GM21367 (cell line): ENCODE results near the gene GCN1.

ENCODE experiments used
- ATAC-seq: cut with Tn5 transposase; IDR thresholded peaks from one replicate; pipeline ENCODE4 v1.9.1; 2021; ENCODE audit not compliant: unreplicated experiment

The GCN1 gene

GRCh38 chr12:120230326-120230973 lies 35.9 kb upstream of the GCN1 start:
- ATAC-seq = no peak

- ATAC-seq = no peak
These were observed 35.2 kb upstream of the GCN1 start for GRCh38 chr12:120229487-120230325.

DNA sequence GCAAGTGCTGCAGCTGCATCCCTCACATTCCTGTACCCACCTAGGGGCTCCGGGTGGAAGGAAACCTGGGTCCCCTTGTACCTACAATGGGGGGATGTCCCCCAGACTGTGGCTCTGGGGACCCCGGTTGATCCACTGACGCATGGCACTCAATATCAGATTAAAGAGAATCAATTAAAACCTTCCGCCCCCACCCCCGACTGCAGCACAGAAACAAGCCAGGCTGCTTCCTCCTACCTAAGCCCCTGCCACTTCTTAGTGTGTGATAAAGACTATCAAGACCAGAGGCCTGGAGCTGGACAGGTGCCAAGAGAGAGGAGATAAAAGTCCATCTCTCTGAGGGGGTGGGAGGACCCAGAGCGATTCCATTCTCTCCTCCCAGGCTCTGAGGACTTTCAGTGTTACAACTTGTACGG lies 34.6 kb upstream of the GCN1 start:
- ATAC-seq = no peak

DNA sequence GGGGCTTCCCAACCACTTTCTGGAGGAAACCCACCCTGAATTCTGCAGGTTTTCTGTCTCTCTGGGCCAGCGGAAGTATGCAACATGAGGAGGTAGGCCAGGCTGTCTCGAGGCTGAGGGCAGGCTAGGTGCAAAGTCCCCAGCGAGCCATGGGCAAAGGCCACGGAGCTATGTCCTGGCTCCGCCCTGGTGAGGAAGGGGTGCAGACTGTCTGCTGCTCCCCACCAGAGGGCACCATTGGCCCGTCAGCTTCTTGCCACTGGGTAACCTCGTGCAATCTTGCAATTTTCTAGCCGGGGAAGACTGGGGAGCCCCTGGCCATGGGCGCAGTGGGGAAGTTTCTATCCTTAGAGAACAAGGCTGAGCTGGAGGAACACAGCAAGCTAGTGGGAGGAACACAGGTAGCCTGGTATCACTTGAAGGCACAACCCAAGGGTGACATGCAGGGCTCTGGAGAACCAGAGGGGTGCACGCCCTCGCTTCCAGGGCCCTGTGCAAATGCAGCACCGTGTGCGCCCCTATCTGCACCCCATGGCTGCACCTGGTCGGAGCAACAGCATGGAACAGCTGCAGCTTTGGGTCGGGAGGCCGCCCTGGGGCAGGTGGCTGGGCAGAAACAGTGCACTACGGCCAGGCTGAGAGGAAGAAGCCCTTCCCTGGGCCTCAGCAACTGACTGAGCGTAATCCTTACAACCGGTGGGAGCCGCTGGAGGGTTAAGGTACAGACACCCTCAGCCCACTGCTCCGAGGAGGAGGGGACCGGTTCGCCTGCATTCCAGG lies 34.0 kb upstream of the GCN1 start:
- ATAC-seq = no peak

DNA sequence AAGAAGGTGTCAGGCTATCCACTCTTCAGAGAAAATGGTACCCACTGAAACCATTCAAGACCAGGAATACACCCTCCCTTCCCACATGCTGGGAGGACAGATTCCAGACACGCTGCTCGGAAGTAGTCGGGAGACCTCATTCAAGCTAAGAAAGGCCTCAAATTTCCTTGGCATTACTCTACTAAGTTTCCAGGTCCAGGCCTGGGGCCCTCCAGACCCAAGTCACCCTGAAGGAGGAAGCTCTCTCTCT lies 33.5 kb upstream of the GCN1 start:
- ATAC-seq = no peak

- no peak for ATAC-seq
These were observed 32.9 kb upstream of the GCN1 start for GRCh38 chr12:120227233-120228040.

DNA sequence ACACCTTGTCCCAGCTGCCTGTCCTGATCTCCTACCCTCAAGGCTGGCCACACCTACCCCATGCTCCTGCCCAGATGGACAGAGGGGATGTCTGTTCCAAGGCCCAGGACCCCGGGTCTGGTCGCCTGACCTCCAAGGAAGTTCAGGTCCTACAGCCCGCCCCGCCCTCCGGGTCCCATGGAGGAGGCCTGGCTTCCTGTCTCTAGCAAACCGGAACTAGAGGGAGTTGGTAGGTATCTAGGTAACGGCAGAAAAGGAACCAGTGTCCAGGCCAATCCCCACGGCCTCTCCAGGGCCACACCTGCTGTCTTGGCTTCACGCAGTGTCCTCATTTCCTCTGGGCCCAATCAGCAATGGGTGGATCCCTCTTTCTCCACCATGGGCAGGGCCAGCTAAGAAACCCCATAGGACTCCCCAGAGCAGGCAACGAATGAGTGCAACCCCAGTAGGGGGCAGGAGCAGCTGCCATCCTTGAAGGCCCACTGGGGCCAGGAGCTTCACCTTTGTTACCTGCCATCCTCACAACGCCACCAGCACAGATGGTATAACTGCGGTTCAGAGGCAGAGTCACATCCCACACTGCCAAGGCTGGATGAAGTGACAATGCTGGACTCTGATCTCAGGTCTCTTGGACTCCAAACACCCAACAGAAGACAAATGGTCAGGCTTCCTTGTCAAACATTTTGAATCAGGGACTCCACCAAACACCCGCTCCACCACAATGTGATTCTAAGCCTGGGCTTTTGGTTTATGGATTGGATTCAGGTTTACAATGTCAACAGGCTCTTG lies 31.5 kb upstream of the GCN1 start:
- no peak for ATAC-seq

DNA sequence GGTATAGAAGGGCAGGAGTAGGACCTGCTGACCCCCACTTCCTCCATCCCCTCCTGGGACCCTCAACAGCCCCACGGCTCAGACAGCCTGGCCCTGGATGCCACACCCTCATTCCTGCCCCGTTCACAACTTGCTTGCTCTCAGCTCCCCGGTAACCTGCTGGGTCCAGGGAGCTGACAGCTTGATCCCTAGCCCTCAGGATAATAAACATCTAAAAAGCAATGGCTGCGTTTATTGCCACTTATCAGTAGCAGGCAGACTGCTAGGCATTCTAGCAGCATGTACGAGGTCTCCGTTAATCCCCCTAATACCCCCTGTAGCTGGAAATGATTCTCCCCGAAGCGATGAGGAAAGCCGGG lies 30.7 kb upstream of the GCN1 start:
- no peak for ATAC-seq

- no peak for ATAC-seq
These were observed 30.0 kb upstream of the GCN1 start for GRCh38 chr12:120224304-120225199.

- ATAC-seq = no peak
These were observed 29.2 kb upstream of the GCN1 start for GRCh38 chr12:120223458-120224303.

GRCh38 chr12:120222288-120222832 lies 27.8 kb upstream of the GCN1 start:
- no peak for ATAC-seq

GRCh38 chr12:120221576-120221900 lies 27.0 kb upstream of the GCN1 start:
- no peak for ATAC-seq

GRCh38 chr12:120220838-120221575 lies 26.5 kb upstream of the GCN1 start:
- ATAC-seq = no peak

DNA sequence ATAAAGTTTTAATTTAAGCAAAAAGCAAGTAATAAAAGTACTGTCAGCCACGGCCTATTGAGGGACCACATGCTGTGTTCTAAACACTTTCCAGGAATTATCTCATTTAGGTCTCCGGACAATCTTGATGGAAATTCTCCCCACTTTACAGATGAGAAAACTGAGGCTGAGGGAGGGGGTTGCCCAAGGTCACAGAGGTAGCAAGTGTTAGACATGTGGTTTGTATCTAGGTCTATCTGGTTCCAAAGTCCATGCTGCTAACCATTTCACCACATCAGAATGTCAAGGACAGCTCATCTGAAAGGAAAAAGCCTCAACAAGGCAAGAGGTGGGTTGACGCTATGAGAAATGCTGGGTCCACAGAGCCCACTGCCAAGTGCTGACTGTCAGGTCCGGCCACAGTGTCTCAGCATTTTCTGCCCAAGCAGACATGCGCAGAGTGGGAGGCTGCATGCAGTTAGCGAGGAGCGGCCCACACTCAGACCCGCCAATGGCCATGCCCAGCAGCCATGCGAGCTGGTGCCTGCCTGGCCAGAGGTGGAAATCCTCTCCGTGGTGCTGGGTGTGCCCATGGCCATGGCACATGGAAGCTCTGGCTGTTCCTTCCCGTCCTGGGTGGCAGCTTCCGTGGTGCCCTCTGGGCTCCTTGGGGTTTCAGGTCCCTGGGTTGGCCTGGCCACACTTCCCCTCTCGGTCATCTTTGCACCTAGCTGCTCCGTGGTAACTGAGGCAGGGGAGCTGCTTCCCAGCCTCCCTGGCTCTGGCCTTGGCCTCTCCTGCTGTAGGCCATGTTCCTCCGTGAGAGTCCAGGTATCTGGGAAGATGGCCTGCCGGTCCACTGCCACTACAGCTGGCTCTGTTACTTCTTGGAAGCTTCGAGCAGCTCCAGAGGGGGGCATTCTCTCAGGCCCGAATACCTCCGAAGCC lies 24.4 kb upstream of the GCN1 start:
- no peak for ATAC-seq

DNA sequence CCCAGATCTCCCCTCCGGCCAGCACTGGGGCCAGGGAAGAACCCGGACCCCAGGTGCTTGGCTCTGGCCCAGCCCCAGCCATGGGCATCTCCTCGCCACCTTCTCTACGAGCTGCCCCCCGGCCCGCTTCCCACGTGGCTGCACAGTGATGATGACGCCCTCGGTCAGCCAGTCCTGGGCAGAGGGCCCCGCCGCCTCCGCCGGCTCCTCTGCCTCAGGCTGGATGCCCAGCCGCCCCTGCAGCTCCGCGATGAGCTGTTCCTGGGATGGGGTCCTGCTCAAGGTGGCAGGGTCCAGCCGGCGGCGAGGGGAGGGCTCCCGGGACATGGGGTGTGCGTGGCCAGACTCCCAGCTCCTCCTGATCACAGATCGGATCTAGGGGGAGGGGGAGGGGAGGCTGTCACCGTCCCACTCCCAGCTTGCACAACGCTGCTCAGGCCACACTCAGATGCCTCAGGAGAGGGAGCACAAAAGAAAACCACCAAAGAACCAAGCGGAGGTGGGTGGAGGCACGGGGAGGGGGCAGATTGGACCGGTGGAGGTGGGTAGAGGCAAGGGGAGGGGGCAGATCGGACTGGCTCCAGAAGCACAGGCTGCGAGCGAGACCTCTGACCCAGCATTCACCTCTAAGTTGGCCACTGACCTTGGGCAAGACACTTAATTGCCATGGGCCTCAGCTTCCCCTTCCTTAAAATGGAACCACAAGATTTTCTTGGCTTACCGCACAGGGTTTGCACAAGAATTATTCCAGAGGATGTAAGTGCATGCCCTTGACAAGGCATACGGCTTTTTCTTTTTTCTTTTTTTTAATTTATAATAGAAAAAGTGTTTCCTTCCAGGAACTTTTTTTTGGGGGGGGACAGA lies 22.5 kb upstream of the GCN1 start:
- ATAC-seq = no peak
